ENCODE results near the gene DYNC1I1. TPM values are rescaled to one million over a fixed set of nuclear protein-coding genes. Genes with fewer than 3 reads are reported as not detected.
A peak's percentile ranks its signal among the peaks of the same experiment; 100 is the strongest.

DYNC1I1 gene
- total and polyA plus RNA-seq, 8 donors: 1.6 to 16.0 (median 9.6) TPM

GRCh38 chr7:95736635-95737034, 35.7 kb upstream of the DYNC1I1 start:
- intact Hi-C loops (cut with DNase I): no loop called here
- no peak overlapping the region for H3K27ac ChIP-seq
- H3K36me3 ChIP-seq: no peaks in the 10 kb centered on the region
- DNase-seq (no peak), ATAC-seq (no peak)
- no peaks in the 10 kb centered on the region for H3K27me3 ChIP-seq
- no peaks in the 10 kb centered on the region for H3K4me1 ChIP-seq
- no peaks in the 10 kb centered on the region for H3K9me3 ChIP-seq
- TF ChIP-seq CTCF (IDR thresholded peaks at IDR 0.05): no peak
- no peak overlapping the region for H3K4me3 ChIP-seq

- Histone ChIP-seq H3K9me3 (no peaks in the 10 kb centered on the region), H3K4me3 (no peak overlapping the region), H3K36me3 (no peaks in the 10 kb centered on the region), H3K4me1 (no peaks in the 10 kb centered on the region), H3K27me3 (no peaks in the 10 kb centered on the region), H3K27ac (no peak overlapping the region)
- intact Hi-C loops (cut with DNase I): no loop called here
- ATAC-seq (no peak), DNase-seq (peak in 1 of 4 donors; percentile 22)
- TF ChIP-seq CTCF (IDR thresholded peaks at IDR 0.05): no peak
Measured at GRCh38 chr7:95737828-95738505, 34.4 kb upstream of the DYNC1I1 start.

GRCh38 chr7:95749044-95749443, 23.3 kb upstream of the DYNC1I1 start:
- DNase-seq: no peak
- TF ChIP-seq CTCF (IDR thresholded peaks at IDR 0.05): no peak
- no peak for ATAC-seq

GRCh38 chr7:95749515-95749914, 22.8 kb upstream of the DYNC1I1 start:
- Histone ChIP-seq H3K27ac (no peak overlapping the region), H3K4me3 (no peak overlapping the region), H3K27me3 (no peaks in the 10 kb centered on the region), H3K36me3 (no peaks in the 10 kb centered on the region), H3K9me3 (no peaks in the 10 kb centered on the region), H3K4me1 (no peaks in the 10 kb centered on the region)
- no peak for DNase-seq
- no peak for ATAC-seq
- TF ChIP-seq CTCF (IDR thresholded peaks at IDR 0.05): no peak
- intact Hi-C loops (cut with DNase I): no loop called here

More at GRCh38 chr7:95749044-95749443, 23.3 kb upstream of the DYNC1I1 start:
- no peak overlapping the region for H3K4me3 ChIP-seq
- no peaks in the 10 kb centered on the region for H3K27me3 ChIP-seq
- no peak overlapping the region for H3K27ac ChIP-seq
- intact Hi-C loops (cut with DNase I): no loop called here
- no peaks in the 10 kb centered on the region for H3K36me3 ChIP-seq
- H3K4me1 ChIP-seq: no peaks in the 10 kb centered on the region
- no peaks in the 10 kb centered on the region for H3K9me3 ChIP-seq

GRCh38 chr7:95753440-95753839, 18.9 kb upstream of the DYNC1I1 start:
- no peak for ATAC-seq
- intact Hi-C loops (cut with DNase I): no loop called here

More at GRCh38 chr7:95753440-95753839, 18.9 kb upstream of the DYNC1I1 start:
- H3K27ac ChIP-seq: no peak overlapping the region
- no peaks in the 10 kb centered on the region for H3K9me3 ChIP-seq
- no peak overlapping the region for H3K4me3 ChIP-seq
- H3K4me1 ChIP-seq: no peaks in the 10 kb centered on the region
- no peak for DNase-seq
- H3K36me3 ChIP-seq: no peaks in the 10 kb centered on the region
- no peak for TF ChIP-seq CTCF (IDR thresholded peaks at IDR 0.05)
- no peaks in the 10 kb centered on the region for H3K27me3 ChIP-seq
